Lung (tissue), 12 donors: ENCODE results near the gene SMIM7. TPM values are rescaled to one million over a fixed set of nuclear protein-coding genes. Genes with fewer than 3 reads are reported as not detected.
"Not testable (repeated sequence)": the region's sequence is repeated elsewhere in the genome, so short reads cannot be mapped to it uniquely, and the experiment has no call there.

Source experiments
- ATAC-seq: fragments of 200-7000 bp; cut with Tn5 transposase; one replicate; pipeline ENCODE4 v1.9.1; 2020; ENCODE audit warnings: moderate number of reproducible peaks; ENCODE audit not compliant: insufficient read depth, low FRiP score
- DNase-seq, 3 donors: peaks; one replicate each; pipeline ENCODE4 v3.0.0-alpha.2; 2013 to 2017
- H3K27ac ChIP-seq, 2 donors: one replicate each; pipeline ENCODE4 v1.5.1; 2013; ENCODE audit warnings: mild to moderate bottlenecking in 2 of 2, moderate library complexity in 2 of 2, control low read depth in 1 of 2, inconsistent platforms in 1 of 2, low read depth in 1 of 2, low read length in 1 of 2
- H3K27me3 ChIP-seq, 3 donors: one replicate each; pipeline ENCODE4 v1.5.1; 2013; ENCODE audit warnings: low read length in 2 of 3; ENCODE audit not compliant: control insufficient read depth in 3 of 3, insufficient read depth in 3 of 3
- H3K36me3 ChIP-seq, 4 donors: one replicate each; pipeline ENCODE4 v1.5.1; 2013; ENCODE audit warnings: low read length in 4 of 4, mild to moderate bottlenecking in 1 of 4, moderate library complexity in 1 of 4; ENCODE audit not compliant: control insufficient read depth in 4 of 4, insufficient read depth in 4 of 4
- H3K4me1 ChIP-seq, 5 donors: one replicate each; pipeline ENCODE4 v1.5.1; 2013; ENCODE audit warnings: low read length in 5 of 5, mild to moderate bottlenecking in 2 of 5, moderate library complexity in 1 of 5; ENCODE audit not compliant: control insufficient read depth in 5 of 5, insufficient read depth in 5 of 5
- H3K4me3 ChIP-seq: one replicate; pipeline ENCODE4 v1.5.1; 2013; ENCODE audit warnings: mild to moderate bottlenecking, control low read depth, moderate library complexity
- H3K9ac ChIP-seq, 2 donors: one replicate each; pipeline ENCODE4 v1.5.1; 2013; ENCODE audit warnings: low read length in 2 of 2, control low read depth in 1 of 2; ENCODE audit not compliant: insufficient read depth in 1 of 2
- H3K9me3 ChIP-seq, 4 donors: one replicate each; pipeline ENCODE4 v1.5.1; 2013; ENCODE audit warnings: low read length in 3 of 4, mild to moderate bottlenecking in 1 of 4, moderate library complexity in 1 of 4; ENCODE audit not compliant: control insufficient read depth in 4 of 4, insufficient read depth in 3 of 4
- WGBS, 2 donors: extraction: QIAGEN DNeasy Blood & Tissue Kit; methylation state at CpG; one replicate each; pipeline ENCODE4 v1.1.7; 2013; 5-methylcytosine and 5-hydroxymethylcytosine counted together
- polyA plus RNA-seq, 2 donors: library from polyadenylated mRNA; stranded (reverse); fragments of 200-250 nt; gene quantifications; one replicate each; pipeline ENCODE4 v1.2.1, GENCODE V29; 2013
- total RNA-seq, 2 donors: library from RNA; depleted of rRNA in 1 of 2; stranded (reverse); fragments of >200 nt in 1 of 2; gene quantifications; one replicate each; pipeline ENCODE4 v1.2.1, GENCODE V29; 2014 to 2021
- TF ChIP-seq, protein P1 (sequence below): IDR thresholded peaks from 2 replicates; pipeline ENCODE4 v1.5.1; 2012; ENCODE audit warnings: mild to moderate bottlenecking; ENCODE audit errors: control extremely low read depth, extremely low read depth
- donor health status: control.
- donor health status: control.
- donor health status: Bipolar disorder and iron deficiency.
- donor health status: healthy.
- donor health status: DM: yes; HTN: yes; CAD: no.

SMIM7 gene
- total and polyA plus RNA-seq, 4 donors, result 68.0 to 86.3 (median 78.8) TPM

DNA sequence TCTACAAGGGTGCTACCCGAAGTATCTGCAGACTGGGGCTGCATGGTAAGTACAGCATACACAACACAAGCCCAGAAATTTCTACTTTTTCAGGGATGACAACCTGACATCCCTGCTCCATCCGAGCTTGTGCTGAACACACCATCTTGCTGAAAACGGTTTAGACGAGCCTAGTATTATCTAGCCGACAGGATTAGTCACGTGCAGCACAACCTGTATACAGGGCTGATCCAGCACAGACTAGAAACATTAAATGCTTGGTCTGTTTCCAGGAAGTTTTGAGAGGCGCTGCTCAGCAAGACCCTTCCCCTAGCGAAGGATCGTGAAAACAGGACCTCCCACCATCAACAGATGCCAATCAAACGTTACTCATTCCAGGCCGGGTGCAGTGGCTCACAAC, 4.2 kb downstream of the SMIM7 start:
- ATAC-seq, result no peak
- Histone ChIP-seq H3K27ac (no peak overlapping the region), H3K27me3 (no peaks in the 10 kb centered on the region), H3K9ac (no peak overlapping the region), H3K4me1 (peaks cover 7 to 18% (median 8%) of the 10 kb centered on the region in 5 donors), H3K4me3 (no peak overlapping the region), H3K9me3 (peaks cover 0 to 2% (median 0%) of the 10 kb centered on the region in 4 donors), H3K36me3 (peaks cover 19 to 61% (median 51%) of the 10 kb centered on the region in 4 donors)
- 91 to 93% methylated on average over 11 of the region's 11 CpGs for WGBS, 2 donors
- TF ChIP-seq, protein P1, sequence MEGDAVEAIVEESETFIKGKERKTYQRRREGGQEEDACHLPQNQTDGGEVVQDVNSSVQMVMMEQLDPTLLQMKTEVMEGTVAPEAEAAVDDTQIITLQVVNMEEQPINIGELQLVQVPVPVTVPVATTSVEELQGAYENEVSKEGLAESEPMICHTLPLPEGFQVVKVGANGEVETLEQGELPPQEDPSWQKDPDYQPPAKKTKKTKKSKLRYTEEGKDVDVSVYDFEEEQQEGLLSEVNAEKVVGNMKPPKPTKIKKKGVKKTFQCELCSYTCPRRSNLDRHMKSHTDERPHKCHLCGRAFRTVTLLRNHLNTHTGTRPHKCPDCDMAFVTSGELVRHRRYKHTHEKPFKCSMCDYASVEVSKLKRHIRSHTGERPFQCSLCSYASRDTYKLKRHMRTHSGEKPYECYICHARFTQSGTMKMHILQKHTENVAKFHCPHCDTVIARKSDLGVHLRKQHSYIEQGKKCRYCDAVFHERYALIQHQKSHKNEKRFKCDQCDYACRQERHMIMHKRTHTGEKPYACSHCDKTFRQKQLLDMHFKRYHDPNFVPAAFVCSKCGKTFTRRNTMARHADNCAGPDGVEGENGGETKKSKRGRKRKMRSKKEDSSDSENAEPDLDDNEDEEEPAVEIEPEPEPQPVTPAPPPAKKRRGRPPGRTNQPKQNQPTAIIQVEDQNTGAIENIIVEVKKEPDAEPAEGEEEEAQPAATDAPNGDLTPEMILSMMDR, result no peak
- DNase-seq, result no peak

DNA sequence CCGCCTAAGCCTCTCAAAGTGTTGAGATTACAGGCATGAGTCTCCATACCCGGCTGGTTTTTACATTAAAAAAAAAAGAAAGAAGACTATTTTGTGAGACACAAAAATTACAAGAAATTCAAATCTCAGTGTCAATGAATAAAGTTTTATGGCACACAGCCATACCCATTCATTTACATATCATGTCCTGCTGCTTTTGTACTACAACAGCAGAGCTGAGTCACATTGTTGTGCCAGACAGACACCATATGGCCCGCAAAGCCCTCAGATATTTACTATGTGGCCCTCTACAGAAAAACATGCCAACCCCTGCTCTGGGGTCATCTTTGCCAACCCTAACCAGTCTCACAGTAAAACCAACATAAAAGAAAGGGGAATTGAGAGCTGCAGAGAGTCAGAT, 5.3 kb downstream of the SMIM7 start:
- Histone ChIP-seq H3K27me3 (no peaks in the 10 kb centered on the region), H3K9ac (no peak overlapping the region), H3K9me3 (peaks cover 0 to 2% (median 0%) of the 10 kb centered on the region in 4 donors), H3K27ac (no peak overlapping the region), H3K4me1 (peaks cover 8 to 15% (median 9%) of the 10 kb centered on the region in 5 donors), H3K4me3 (no peak overlapping the region), H3K36me3 (peaks cover 19 to 64% (median 52%) of the 10 kb centered on the region in 4 donors)
- DNase-seq (no peak), ATAC-seq (no peak)
- TF ChIP-seq, protein P1, result no peak
- WGBS, 2 donors, result 91 to 93% methylated on average over 3 of the region's 3 CpGs

DNA sequence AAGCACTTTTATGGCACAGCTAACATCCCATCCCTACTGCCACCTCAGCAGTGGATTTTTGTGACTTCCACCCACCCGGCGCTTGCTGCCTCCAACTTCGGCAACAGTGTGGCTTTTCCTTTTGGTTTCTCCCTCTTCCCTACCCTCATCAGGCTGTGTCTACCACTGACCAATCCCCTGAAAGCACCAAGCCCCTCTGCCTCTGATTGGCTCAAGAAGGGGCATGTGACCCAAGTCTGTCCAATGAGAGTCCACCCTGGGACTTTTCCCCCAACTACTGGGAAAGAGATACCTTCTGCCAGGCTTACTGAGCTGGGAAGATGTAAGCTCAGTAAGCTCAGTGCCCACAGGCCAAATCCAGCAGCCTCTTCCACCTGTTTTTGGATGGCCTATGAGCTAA, 5.8 kb downstream of the SMIM7 start:
- ATAC-seq, result no peak
- H3K4me1 ChIP-seq, result peaks cover 6 to 11% (median 9%) of the 10 kb centered on the region in 5 donors
- H3K9me3 ChIP-seq, result peaks cover 0 to 2% (median 0%) of the 10 kb centered on the region in 4 donors
- no peak overlapping the region for H3K27ac ChIP-seq
- 86 to 95% methylated on average over 3 of the region's 3 CpGs for WGBS, 2 donors
- peaks cover 19 to 66% (median 52%) of the 10 kb centered on the region in 4 donors for H3K36me3 ChIP-seq
- TF ChIP-seq, protein P1, result no peak
- no peak overlapping the region for H3K4me3 ChIP-seq
- no peak for DNase-seq
- H3K9ac ChIP-seq, result no peak overlapping the region
- H3K27me3 ChIP-seq, result no peaks in the 10 kb centered on the region

DNA sequence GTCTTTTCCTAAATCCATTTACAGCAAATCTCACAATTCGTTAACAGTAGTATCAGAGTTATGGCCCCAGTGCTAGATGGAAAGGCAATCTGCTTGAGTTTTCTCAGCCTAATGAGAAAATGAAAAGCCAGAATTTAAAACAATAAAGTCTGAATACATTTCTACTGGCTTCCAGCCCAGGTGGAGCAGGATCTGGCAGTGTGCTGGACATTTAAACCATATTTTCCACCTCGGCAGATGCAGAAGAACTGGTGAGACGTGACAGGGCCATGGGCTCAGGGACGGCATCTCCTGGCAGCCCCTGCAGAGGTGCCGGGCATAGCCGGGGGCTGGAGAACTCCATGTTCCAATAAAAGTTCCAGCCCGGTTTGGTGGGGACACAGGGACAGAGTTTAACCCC, 7.1 kb downstream of the SMIM7 start:
- no peak overlapping the region for H3K9ac ChIP-seq
- H3K36me3 ChIP-seq, result peaks cover 19 to 64% (median 51%) of the 10 kb centered on the region in 4 donors
- no peak overlapping the region for H3K4me3 ChIP-seq
- peaks cover 0 to 2% (median 0%) of the 10 kb centered on the region in 4 donors for H3K9me3 ChIP-seq
- ATAC-seq (no peak), DNase-seq (no peak)
- H3K27me3 ChIP-seq, result no peaks in the 10 kb centered on the region
- no peak overlapping the region for H3K27ac ChIP-seq
- 86 to 87% methylated on average over 7 of the region's 7 CpGs for WGBS, 2 donors
- TF ChIP-seq, protein P1, result no peak
- H3K4me1 ChIP-seq, result peaks cover 0 to 5% (median 0%) of the 10 kb centered on the region in 5 donors

DNA sequence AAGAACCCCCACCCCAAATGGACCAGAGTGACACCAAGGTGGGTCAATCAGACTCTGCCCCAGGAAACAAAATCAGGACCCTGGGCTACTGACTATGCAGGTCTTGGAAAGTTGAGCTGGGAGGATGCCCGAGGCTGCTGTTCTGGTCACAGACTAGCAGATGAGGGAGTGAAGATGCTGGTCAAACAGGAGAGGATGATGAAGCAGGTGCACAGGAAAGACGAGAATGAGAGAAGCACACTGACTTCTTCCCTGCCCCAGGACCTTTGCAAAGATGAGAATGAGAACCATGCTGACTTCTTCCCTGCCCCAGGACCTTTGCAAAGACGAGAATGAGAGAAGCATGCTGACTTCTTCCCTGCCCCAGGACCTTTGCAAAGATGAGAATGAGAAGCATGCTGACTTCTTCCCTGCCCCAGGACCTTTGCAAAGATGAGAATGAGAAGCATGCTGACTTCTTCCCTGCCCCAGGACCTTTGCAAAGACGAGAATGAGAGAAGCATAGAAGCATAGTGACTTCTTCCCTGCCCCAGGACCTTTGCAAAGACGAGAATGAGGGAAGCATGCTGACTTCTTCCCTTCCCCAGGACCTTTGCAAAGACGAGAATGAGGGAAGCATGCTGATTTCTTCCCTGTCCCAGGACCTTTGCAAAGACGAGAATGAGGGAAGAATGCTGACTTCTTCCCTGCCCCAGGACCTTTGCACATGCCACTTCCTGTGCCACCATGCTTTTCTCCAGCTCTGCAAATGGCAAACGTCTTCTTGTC, 8.3 kb downstream of the SMIM7 start:
- H3K4me3 ChIP-seq, H3K9me3 ChIP-seq, H3K27ac ChIP-seq, ATAC-seq, H3K4me1 ChIP-seq, DNase-seq, H3K27me3 ChIP-seq, H3K9ac ChIP-seq: not testable (repeated sequence)
- H3K36me3 ChIP-seq, result peaks cover 24 to 58% (median 45%) of the 10 kb centered on the region in 4 donors
- WGBS, 2 donors, result 95% methylated on average over 8 of the region's 8 CpGs
